Neuronal stem cell (in vitro differentiated cells): ENCODE measurements around the gene TNNC1.

ENCODE experiments used
- DNase-seq: peaks from one replicate; pipeline ENCODE4 v3.0.0-alpha.2; 2013; ENCODE audit warnings: low spot score
- H2AFZ ChIP-seq: one replicate; pipeline ENCODE4 v1.6.1; 2013; ENCODE audit warnings: mild to moderate bottlenecking, low read length, inconsistent platforms
- H2AK5ac ChIP-seq: 2 replicates; pipeline ENCODE4 v1.6.1; 2013; ENCODE audit warnings: low read depth, mild to moderate bottlenecking, inconsistent platforms, low read length, moderate library complexity, mixed read lengths
- H2BK120ac ChIP-seq: 2 replicates; pipeline ENCODE4 v1.6.1; 2013; ENCODE audit warnings: low read depth, mild to moderate bottlenecking, inconsistent platforms, low read length, moderate library complexity, mixed read lengths
- H2BK12ac ChIP-seq: one replicate; pipeline ENCODE4 v1.6.1; 2013; ENCODE audit warnings: low read length, inconsistent platforms
- H2BK15ac ChIP-seq: 2 replicates; pipeline ENCODE4 v1.6.1; 2013; ENCODE audit warnings: mild to moderate bottlenecking, low read length, inconsistent platforms, mixed read lengths
- H2BK5ac ChIP-seq: one replicate; pipeline ENCODE4 v1.6.1; 2013; ENCODE audit warnings: inconsistent platforms, mild to moderate bottlenecking, low read length, moderate library complexity
- H3K14ac ChIP-seq: one replicate; pipeline ENCODE4 v1.6.1; 2013; ENCODE audit warnings: low read length, inconsistent platforms
- H3K18ac ChIP-seq: 2 replicates; pipeline ENCODE4 v1.6.1; 2013; ENCODE audit warnings: low read length, inconsistent platforms
- H3K23ac ChIP-seq: 2 replicates; pipeline ENCODE4 v1.6.1; 2013; ENCODE audit warnings: low read depth, mild to moderate bottlenecking, mixed read lengths, low read length, inconsistent platforms; ENCODE audit not compliant: poor library complexity
- H3K27ac ChIP-seq: replicated peaks from 3 replicates; pipeline ENCODE4 v1.5.1; 2013; ENCODE audit warnings: low read length, inconsistent platforms
- H3K27me3 ChIP-seq, 3 experiments: 2 replicates each; pipeline ENCODE4 v1.6.1; 2013; ENCODE audit warnings: low read length in 3 of 3, mild to moderate bottlenecking in 2 of 3, inconsistent platforms in 1 of 3, low read depth in 1 of 3, mixed read lengths in 1 of 3, moderate library complexity in 1 of 3; ENCODE audit not compliant: control insufficient read depth in 3 of 3, insufficient read depth in 3 of 3
- H3K36me3 ChIP-seq, 2 donors: replicated peaks in 1 of 2; 2 replicates each; pipeline ENCODE4 v1.6.1; 2013; ENCODE audit warnings: low read length in 2 of 2; ENCODE audit not compliant: control insufficient read depth in 2 of 2, insufficient read depth in 2 of 2
- H3K4ac ChIP-seq: 2 replicates; pipeline ENCODE4 v1.6.1; 2013; ENCODE audit warnings: inconsistent platforms, mild to moderate bottlenecking, low read length, moderate library complexity
- H3K4me1 ChIP-seq, 2 donors: 1 replicate in 1 of 2; 2 replicates in 1 of 2; pipeline ENCODE4 v1.6.1; 2013; ENCODE audit warnings: low read length in 2 of 2, low read depth in 1 of 2; ENCODE audit not compliant: control insufficient read depth in 2 of 2, insufficient read depth in 1 of 2
- H3K4me2 ChIP-seq: one replicate; pipeline ENCODE4 v1.6.1; 2013; ENCODE audit warnings: mild to moderate bottlenecking, low read length, inconsistent platforms; ENCODE audit not compliant: insufficient read depth, poor library complexity, severe bottlenecking
- H3K4me3 ChIP-seq, 2 donors: 2 replicates each; pipeline ENCODE4 v1.5.1; 2013; ENCODE audit warnings: low read length in 2 of 2, mild to moderate bottlenecking in 2 of 2, inconsistent platforms in 1 of 2, moderate library complexity in 1 of 2
- H3K79me1 ChIP-seq: one replicate; pipeline ENCODE4 v1.6.1; 2013; ENCODE audit warnings: low read depth, mild to moderate bottlenecking, inconsistent platforms, low read length, moderate library complexity
- H3K9ac ChIP-seq: one replicate; pipeline ENCODE4 v1.6.1; 2013; ENCODE audit warnings: mild to moderate bottlenecking, low read depth, low read length, inconsistent platforms; ENCODE audit not compliant: poor library complexity
- H3K9me3 ChIP-seq, 2 donors: replicated peaks in 1 of 2; 2 replicates each; pipeline versions ENCODE3 to v1.6.1; 2013; ENCODE audit warnings: low read length in 2 of 2, mild to moderate bottlenecking in 2 of 2, inconsistent platforms in 1 of 2, low read depth in 1 of 2, mixed read lengths in 1 of 2, moderate library complexity in 1 of 2; ENCODE audit not compliant: control insufficient read depth in 2 of 2, insufficient read depth in 1 of 2
- H4K8ac ChIP-seq: one replicate; pipeline ENCODE4 v1.6.1; 2013; ENCODE audit warnings: low read depth, mild to moderate bottlenecking, inconsistent platforms, low read length, moderate library complexity
- H4K91ac ChIP-seq: one replicate; pipeline ENCODE4 v1.6.1; 2013; ENCODE audit warnings: low read length, low read depth, mild to moderate bottlenecking, inconsistent platforms; ENCODE audit not compliant: poor library complexity
- WGBS, 2 donors: extraction: QIAGEN DNeasy Blood & Tissue Kit; methylation state at CpG; one replicate each; pipeline ENCODE4 v1.1.7; 2013; ENCODE audit warnings: missing lambda C conversion rate in 2 of 2, mixed read lengths in 1 of 2; ENCODE audit not compliant: insufficient read length in 2 of 2, insufficient replicate concordance in 1 of 2; ENCODE audit errors: extremely low coverage in 2 of 2; 5-methylcytosine and 5-hydroxymethylcytosine counted together

TNNC1 gene

GRCh38 chr3:52498137-52499054 lies 44.6 kb upstream of the TNNC1 start:
- H2BK120ac ChIP-seq, result no peak overlapping the region
- WGBS, 2 donors, result no CpG with 5 or more reads among the region's 24 CpGs
- H2BK12ac ChIP-seq, result no peak overlapping the region
- H3K27me3 ChIP-seq, result peaks cover 0 to 22% (median 0%) of the 10 kb centered on the region in 3 experiments
- H3K9me3 ChIP-seq, result no peaks in the 10 kb centered on the region
- no peak overlapping the region for H4K91ac ChIP-seq
- H3K79me1 ChIP-seq, result no peaks in the 10 kb centered on the region
- H3K9ac ChIP-seq, result peak overlapping the region; percentile 53
- no peak overlapping the region for H2BK5ac ChIP-seq
- H3K27ac ChIP-seq, result no peak overlapping the region
- no peak overlapping the region for H3K4me3 ChIP-seq
- no peak overlapping the region for H2BK15ac ChIP-seq
- H2AK5ac ChIP-seq, result no peak overlapping the region
- H3K23ac ChIP-seq, result no peak overlapping the region
- H3K14ac ChIP-seq, result peak overlapping the region; percentile 75
- H3K4ac ChIP-seq, result no peak overlapping the region
- H3K4me2 ChIP-seq, result no peak overlapping the region
- peaks cover 0 to 3% of the 10 kb centered on the region in 2 donors for H3K36me3 ChIP-seq
- H4K8ac ChIP-seq, result no peak overlapping the region
- H3K18ac ChIP-seq, result no peak overlapping the region
- no peak for DNase-seq
- H3K4me1 ChIP-seq, result peaks cover 0 to 1% of the 10 kb centered on the region in 2 donors
- no peak overlapping the region for H2AFZ ChIP-seq

GRCh38 chr3:52495777-52496602 lies 42.1 kb upstream of the TNNC1 start:
- no peak overlapping the region for H3K27ac ChIP-seq

GRCh38 chr3:52494886-52495495 lies 41.1 kb upstream of the TNNC1 start, which contains the start of gene STAB1:
Gene STAB1 (plus strand): TSS chr3:52495338. CDS start chr3:52495414, 76 bp downstream.
- Histone ChIP-seq H2BK15ac (peak within 1 kb of the TSS; percentile 22), H4K91ac (no peak within 1 kb of the TSS), H2AFZ (peak within 1 kb of the TSS; percentile 24), H4K8ac (no peak within 1 kb of the TSS), H3K9ac (peak within 1 kb of the TSS; percentile 76), H3K36me3 (peaks cover 26 to 37% of the 10 kb centered on the region in 2 donors), H2BK120ac (no peak within 1 kb of the TSS), H3K27me3 (peaks cover 0 to 5% (median 0%) of the 10 kb centered on the region in 3 experiments), H3K4me2 (no peak within 1 kb of the TSS), H3K4ac (peak within 1 kb of the TSS; percentile 8), H3K4me3 (no peak within 1 kb of the TSS), H3K23ac (peak within 1 kb of the TSS; percentile 58), H2BK5ac (peak within 1 kb of the TSS; percentile 84), H3K79me1 (no peaks in the 10 kb centered on the region), H3K9me3 (no peaks in the 10 kb centered on the region), H2BK12ac (no peak within 1 kb of the TSS), H3K18ac (peak within 1 kb of the TSS; percentile 73), H3K14ac (peak within 1 kb of the TSS; percentile 63), H3K4me1 (peaks cover 0 to 7% of the 10 kb centered on the region in 2 donors), H2AK5ac (peak within 1 kb of the TSS; percentile 89), H3K27ac (no peak within 1 kb of the TSS)
- WGBS, 2 donors, result no CpG with 5 or more reads among the region's 25 CpGs
- DNase-seq, result no peak

More at GRCh38 chr3:52495777-52496602, 42.1 kb upstream of the TNNC1 start:
- H2BK5ac ChIP-seq, result peak overlapping the region; percentile 84
- peak overlapping the region; percentile 89 for H2AK5ac ChIP-seq
- no peak overlapping the region for H3K4me3 ChIP-seq
- H2BK12ac ChIP-seq, result no peak overlapping the region
- H4K8ac ChIP-seq, result no peak overlapping the region
- H4K91ac ChIP-seq, result no peak overlapping the region
- H3K18ac ChIP-seq, result peak overlapping the region; percentile 60
- peak overlapping the region; percentile 58 for H3K23ac ChIP-seq
- peak overlapping the region; percentile 22 for H2BK15ac ChIP-seq
- peak overlapping the region; percentile 24 for H2AFZ ChIP-seq
- no peaks in the 10 kb centered on the region for H3K9me3 ChIP-seq
- peaks cover 0 to 5% (median 0%) of the 10 kb centered on the region in 3 experiments for H3K27me3 ChIP-seq
- peak overlapping the region; percentile 63 for H3K14ac ChIP-seq
- no peak overlapping the region for H2BK120ac ChIP-seq
- H3K9ac ChIP-seq, result peak overlapping the region; percentile 76
- H3K79me1 ChIP-seq, result no peaks in the 10 kb centered on the region
- H3K4me1 ChIP-seq, result peaks cover 0 to 7% of the 10 kb centered on the region in 2 donors
- peaks cover 17 to 27% of the 10 kb centered on the region in 2 donors for H3K36me3 ChIP-seq
- H3K4me2 ChIP-seq, result no peak overlapping the region
- no CpG with 5 or more reads among the region's 16 CpGs for WGBS, 2 donors
- H3K4ac ChIP-seq, result peak overlapping the region; percentile 8
- DNase-seq, result no peak
